Endothelial cell of umbilical vein (primary cell): ENCODE data around the gene SRD5A2. TPM values are rescaled to one million over a fixed set of nuclear protein-coding genes. Genes with fewer than 3 reads are reported as not detected.

ENCODE experiments used
- BruUV-seq: library from RNA; stranded (reverse); fragments of 400-500 nt; replicated peaks from 2 replicates; lab custom pipeline; 2021; lab: Mats Ljungman, UMichigan
- CTCF ChIA-PET: fragments of 300-600, 350-600 bp; sonication (Branson Sonifier 250); formaldehyde crosslinking; loops from one replicate; lab custom pipeline; 2021; ENCODE audit warnings: antibody characterized with exemption, inconsistent platforms; lab: Charles Lee
- POLR2A ChIA-PET: fragments of 300-600, 350-600 bp; sonication (Branson Sonifier 250); formaldehyde crosslinking; loops from one replicate; lab custom pipeline; 2021; ENCODE audit warnings: antibody characterized with exemption, inconsistent platforms; lab: Charles Lee
- DNase-seq: peaks from one replicate; pipeline ENCODE4 v3.0.0-alpha.2; 2011; ENCODE audit warnings: low read depth, low spot score
- FAIRE-seq: peaks from 2 replicates; lab custom pipeline; 2011; peaks lifted over from hg19 to GRCh38; lab: Jason Lieb, UNC
- H2AFZ ChIP-seq: 2 replicates; pipeline ENCODE4 v1.6.0; 2012; ENCODE audit warnings: low read depth, low read length, control low read depth, inconsistent platforms
- H3K27ac ChIP-seq: 2 replicates; pipeline ENCODE4 v1.5.1; 2011; ENCODE audit warnings: low read depth, mild to moderate bottlenecking, control low read depth, low read length, moderate library complexity; ENCODE audit not compliant: insufficient read depth
- H3K27me3 ChIP-seq, 2 experiments: 2 replicates each; pipeline versions ENCODE4 v1.6.0 to v1.6.1; 2011; ENCODE audit warnings: low read length in 2 of 2, mixed read lengths in 1 of 2; ENCODE audit not compliant: control insufficient read depth in 2 of 2, insufficient read depth in 2 of 2
- H3K36me3 ChIP-seq, 2 experiments: 2 replicates in 1 of 2; 3 replicates in 1 of 2; pipeline ENCODE4 v1.5.1; 2011; ENCODE audit warnings: low read length in 2 of 2, mild to moderate bottlenecking in 1 of 2, moderate library complexity in 1 of 2; ENCODE audit not compliant: control insufficient read depth in 2 of 2, insufficient read depth in 2 of 2; ENCODE audit errors: extremely low read depth in 1 of 2
- H3K4me1 ChIP-seq: 3 replicates; pipeline ENCODE4 v1.5.1; 2011; ENCODE audit warnings: mild to moderate bottlenecking, low read length; ENCODE audit not compliant: control insufficient read depth, insufficient read depth; ENCODE audit errors: extremely low read depth
- H3K4me2 ChIP-seq: 2 replicates; pipeline ENCODE4 v1.6.1; 2011; ENCODE audit warnings: low read length, control low read depth, mixed read lengths; ENCODE audit not compliant: insufficient read depth
- H3K4me3 ChIP-seq, 3 experiments: fragments of 200-600 bp in 1 of 3; sonication (generic), shearing (Covaris generic) in 1 of 3; replicated peaks in 1 of 3; 2 replicates each; pipeline ENCODE4 v1.5.1; 2011 to 2016; ENCODE audit warnings: control low read depth in 3 of 3, low read length in 3 of 3, mild to moderate bottlenecking in 2 of 3, inconsistent platforms in 1 of 3, low read depth in 1 of 3, moderate library complexity in 1 of 3; ENCODE audit not compliant: insufficient read depth in 1 of 3
- H3K79me2 ChIP-seq: 2 replicates; pipeline ENCODE4 v1.6.0; 2012; ENCODE audit warnings: low read length, inconsistent platforms; ENCODE audit not compliant: control insufficient read depth, insufficient read depth
- H3K9ac ChIP-seq: replicated peaks from 2 replicates; pipeline ENCODE3; 2011; ENCODE audit warnings: low read length, control low read depth; ENCODE audit not compliant: insufficient read depth; ENCODE audit errors: extremely low read depth
- H3K9me1 ChIP-seq: replicated peaks from 3 replicates; pipeline ENCODE4 v1.6.0; 2011; ENCODE audit warnings: mild to moderate bottlenecking, low read length; ENCODE audit not compliant: control insufficient read depth, insufficient read depth; ENCODE audit errors: extremely low read depth
- H3K9me3 ChIP-seq: replicated peaks from 2 replicates; pipeline ENCODE4 v1.5.1; 2012; ENCODE audit warnings: low read length, inconsistent platforms; ENCODE audit not compliant: control insufficient read depth, insufficient read depth
- H4K20me1 ChIP-seq: replicated peaks from 2 replicates; pipeline ENCODE3; 2011; ENCODE audit warnings: mild to moderate bottlenecking, low read length; ENCODE audit not compliant: control insufficient read depth, insufficient read depth; ENCODE audit errors: extremely low read depth
- FOS ChIP-seq: IDR thresholded peaks from 2 replicates; pipeline ENCODE4 v1.6.1; 2011; ENCODE audit warnings: mild to moderate bottlenecking, low read length, moderate library complexity, borderline replicate concordance; ENCODE audit not compliant: insufficient read depth
- MYC ChIP-seq: IDR thresholded peaks from one replicate; pipeline ENCODE4 v1.6.1; 2011; ENCODE audit warnings: mild to moderate bottlenecking, low read depth, low read length
- POLR2A ChIP-seq: IDR thresholded peaks from 2 replicates; pipeline ENCODE4 v1.6.1; 2012; ENCODE audit warnings: low read depth, mild to moderate bottlenecking, control low read depth, low read length
- dilution Hi-C: fragments of 300-500 bp; cut with MboI; formaldehyde crosslinking; loops from one replicate; pipeline ENCODE4 v1.15.0; 2019; ENCODE audit warnings: low sequenced_read_pairs; ENCODE audit not compliant: extremely low pct_ligation_motif_present
- intact Hi-C: fragments of 100-400 bp; cut with micrococcal nuclease; formaldehyde crosslinking; loops from one replicate; pipeline ENCODE4 v1.10.0; 2022
- polyA plus RNA-seq, 4 experiments: library from polyadenylated mRNA; depleted of rRNA in 3 of 4; stranded (reverse) in 3 of 4; unstranded in 1 of 4; fragments of >200 nt; gene quantifications; 2 replicates each; pipeline versions ENCODE4 v1.2.1 to v1.2.3, GENCODE V29; 2011 to 2012; ENCODE audit warnings: missing spikeins in 1 of 4
- total RNA-seq: library from RNA; stranded (reverse); gene quantifications from 2 replicates; pipeline ENCODE4 v1.2.3, GENCODE V29; 2021
- TF ChIP-seq, protein P1 (sequence below): IDR thresholded peaks from 2 replicates; pipeline ENCODE4 v1.6.1; 2011; ENCODE audit not compliant: insufficient read depth, insufficient read length

Gene SRD5A2
- total and polyA plus RNA-seq, 2 donors (not counting 3 experiments of a cell fraction or from before 2014, with no cell fraction given), result not detected

- dilution Hi-C loops (no loop called here), intact Hi-C loops (no loop called here)
- no peak overlapping the region for H3K4me3 ChIP-seq
- TF ChIP-seq POLR2A, result no peak
- TF ChIP-seq, protein P1, sequence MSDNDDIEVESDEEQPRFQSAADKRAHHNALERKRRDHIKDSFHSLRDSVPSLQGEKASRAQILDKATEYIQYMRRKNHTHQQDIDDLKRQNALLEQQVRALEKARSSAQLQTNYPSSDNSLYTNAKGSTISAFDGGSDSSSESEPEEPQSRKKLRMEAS, result no peak
- TF ChIP-seq FOS, result no peak
- TF ChIP-seq MYC, result no peak
- no peaks in the 10 kb centered on the region for H3K9me3 ChIP-seq
- ChIA-PET CTCF (no interaction called here), POLR2A (no interaction called here)
- H3K4me2 ChIP-seq, result no peak overlapping the region
- no peaks in the 10 kb centered on the region for H3K9me1 ChIP-seq
- no peak overlapping the region for H3K9ac ChIP-seq
- no peaks in the 10 kb centered on the region for H3K79me2 ChIP-seq
- H3K27me3 ChIP-seq, result no peaks in the 10 kb centered on the region
- DNase-seq, result no peak
- H4K20me1 ChIP-seq, result no peaks in the 10 kb centered on the region
- no peak for FAIRE-seq
- no peaks in the 10 kb centered on the region for H3K4me1 ChIP-seq
- no peaks in the 10 kb centered on the region for H3K36me3 ChIP-seq
- H2AFZ ChIP-seq, result no peak overlapping the region
- H3K27ac ChIP-seq, result no peak overlapping the region
- no TSS peak for BruUV-seq
Measured at GRCh38 chr2:31535768-31536167, 45.0 kb downstream of the SRD5A2 start.

- no peak overlapping the region for H3K27ac ChIP-seq
- H3K9me3 ChIP-seq, result no peaks in the 10 kb centered on the region
- no peak overlapping the region for H3K9ac ChIP-seq
- no peaks in the 10 kb centered on the region for H3K27me3 ChIP-seq
- no TSS peak for BruUV-seq
- dilution Hi-C loops (no loop called here), intact Hi-C loops (no loop called here)
- no peaks in the 10 kb centered on the region for H3K79me2 ChIP-seq
- ChIA-PET CTCF (no interaction called here), POLR2A (no interaction called here)
- H3K36me3 ChIP-seq, result no peaks in the 10 kb centered on the region
- H3K9me1 ChIP-seq, result no peaks in the 10 kb centered on the region
- no peaks in the 10 kb centered on the region for H4K20me1 ChIP-seq
- no peak for FAIRE-seq
- H2AFZ ChIP-seq, result no peak overlapping the region
- no peak overlapping the region for H3K4me2 ChIP-seq
- no peaks in the 10 kb centered on the region for H3K4me1 ChIP-seq
- no peak overlapping the region for H3K4me3 ChIP-seq
- no peak for TF ChIP-seq MYC
- DNase-seq, result no peak
Measured at GRCh38 chr2:31534636-31535035, 46.1 kb downstream of the SRD5A2 start.
